HepG2 (cell line): Measurements from ENCODE around the gene FBXO41. TPM values are rescaled to one million over a fixed set of nuclear protein-coding genes. Genes with fewer than 3 reads are reported as not detected.

Experiments used
- DNMT1 ChIP-seq: sonication (generic); formaldehyde crosslinking; IDR thresholded peaks from 2 replicates; pipeline ENCODE4 v1.5.1; 2020; ENCODE audit warnings: mild to moderate bottlenecking, missing genetic modification reagents
- MXI1 ChIP-seq: IDR thresholded peaks from 3 replicates; pipeline ENCODE4 v1.6.1; 2012; ENCODE audit warnings: low read depth, low read length, inconsistent platforms, borderline replicate concordance
- NCOR1 ChIP-seq: fragments of 200-600 bp; sonication (generic); IDR thresholded peaks from 2 replicates; pipeline ENCODE4 v1.7.0; 2017; ENCODE audit warnings: antibody characterized with exemption, low read length, borderline replicate concordance
- PITX1 ChIP-seq: sonication (generic); formaldehyde crosslinking; IDR thresholded peaks from 2 replicates; pipeline ENCODE4 v1.5.1; 2020; ENCODE audit warnings: mild to moderate bottlenecking, missing genetic modification reagents
- SMARCE1 ChIP-seq: fragments of 450-650 bp; IDR thresholded peaks from 2 replicates; pipeline ENCODE4 v1.6.1; 2017; ENCODE audit warnings: borderline replicate concordance
- TFAP4 ChIP-seq: sonication (generic); IDR thresholded peaks from 2 replicates; pipeline ENCODE4 v1.6.1; 2016; ENCODE audit warnings: low read depth, borderline replicate concordance
- ZBTB2 ChIP-seq: sonication (generic); formaldehyde crosslinking; IDR thresholded peaks from 2 replicates; pipeline ENCODE4 v1.8.0; 2022; ENCODE audit warnings: low read depth, missing genetic modification reagents
- ZBTB33 ChIP-seq: sonication (generic); formaldehyde crosslinking; IDR thresholded peaks from 2 replicates; pipeline ENCODE4 v1.4.0; 2020; ENCODE audit warnings: missing genetic modification reagents
- ZBTB7A ChIP-seq: sonication (generic); formaldehyde crosslinking; IDR thresholded peaks from 2 replicates; pipeline ENCODE4 v1.8.0; 2022; ENCODE audit warnings: mild to moderate bottlenecking, missing genetic modification reagents
- ZMYM2 ChIP-seq: sonication (generic); formaldehyde crosslinking; IDR thresholded peaks from 2 replicates; pipeline ENCODE4 v1.8.0; 2022; ENCODE audit warnings: mild to moderate bottlenecking, missing genetic modification reagents
- ZNF10 ChIP-seq: sonication (generic); formaldehyde crosslinking; IDR thresholded peaks from 2 replicates; pipeline ENCODE4 v1.4.0; 2020; ENCODE audit warnings: mild to moderate bottlenecking, low read depth, missing genetic modification reagents, borderline replicate concordance
- ZNF101 ChIP-seq: sonication (generic); formaldehyde crosslinking; IDR thresholded peaks from 2 replicates; pipeline ENCODE4 v1.4.0; 2020; ENCODE audit warnings: mild to moderate bottlenecking, low read depth, missing genetic modification reagents, borderline replicate concordance
- ZNF230 ChIP-seq: sonication (generic); formaldehyde crosslinking; IDR thresholded peaks from 2 replicates; pipeline ENCODE4 v1.4.0; 2020; ENCODE audit warnings: mild to moderate bottlenecking, missing genetic modification reagents
- ZNF274 ChIP-seq: sonication (generic); formaldehyde crosslinking; IDR thresholded peaks from 2 replicates; pipeline ENCODE4 v1.5.1; 2020; ENCODE audit warnings: mild to moderate bottlenecking, missing genetic modification reagents
- ZNF329 ChIP-seq: sonication (generic); formaldehyde crosslinking; IDR thresholded peaks from 2 replicates; pipeline ENCODE4 v1.9.0; 2021; ENCODE audit warnings: low read depth, mild to moderate bottlenecking, missing genetic modification reagents
- ZNF567 ChIP-seq: sonication (generic); formaldehyde crosslinking; IDR thresholded peaks from 2 replicates; pipeline ENCODE4 v1.8.1; 2023; ENCODE audit warnings: mild to moderate bottlenecking, missing genetic modification reagents, borderline replicate concordance
- polyA plus RNA-seq, 8 experiments: library from polyadenylated mRNA; depleted of rRNA in 3 of 8; stranded (reverse) in 7 of 8; unstranded in 1 of 8; fragments of >200 nt; fragmentation: Illumina TruSeq in 4 of 8; extraction: Trizol in 4 of 8; gene quantifications; 2 replicates each; pipeline versions ENCODE4 v1.2.1 to v1.2.3, GENCODE V29; 2011 to 2016; ENCODE audit warnings: low read depth in 4 of 8, missing spikeins in 1 of 8, mixed read lengths in 1 of 8; ENCODE audit not compliant: insufficient read depth in 1 of 8
- total RNA-seq, 5 experiments: library from RNA; depleted of rRNA; stranded (reverse); fragments of >200 nt; fragmentation: Illumina TruSeq; extraction: Trizol; gene quantifications; 2 replicates each; pipeline ENCODE4 v1.2.3, GENCODE V29; 2016; ENCODE audit warnings: low read depth in 1 of 5
- TF ChIP-seq, protein P1 (sequence below): sonication (generic); formaldehyde crosslinking; IDR thresholded peaks from 2 replicates; pipeline ENCODE4 v1.8.0; 2022; ENCODE audit warnings: missing genetic modification reagents, mild to moderate bottlenecking, moderate library complexity, borderline replicate concordance
- TF ChIP-seq, protein P2 (sequence below): sonication (generic); formaldehyde crosslinking; IDR thresholded peaks from 2 replicates; pipeline ENCODE4 v1.4.0; 2020; ENCODE audit warnings: missing genetic modification reagents
- TF ChIP-seq, protein P3 (sequence below): IDR thresholded peaks from 2 replicates; pipeline ENCODE4 v1.6.1; 2018; ENCODE audit warnings: missing genetic modification reagents

The FBXO41 gene
- total and polyA plus RNA-seq, 2 of the 13 experiments (the other 11 are each of a cell fraction or from before 2014, with no cell fraction given), result 4.2 to 10.3 TPM

- TF ChIP-seq, protein P1, sequence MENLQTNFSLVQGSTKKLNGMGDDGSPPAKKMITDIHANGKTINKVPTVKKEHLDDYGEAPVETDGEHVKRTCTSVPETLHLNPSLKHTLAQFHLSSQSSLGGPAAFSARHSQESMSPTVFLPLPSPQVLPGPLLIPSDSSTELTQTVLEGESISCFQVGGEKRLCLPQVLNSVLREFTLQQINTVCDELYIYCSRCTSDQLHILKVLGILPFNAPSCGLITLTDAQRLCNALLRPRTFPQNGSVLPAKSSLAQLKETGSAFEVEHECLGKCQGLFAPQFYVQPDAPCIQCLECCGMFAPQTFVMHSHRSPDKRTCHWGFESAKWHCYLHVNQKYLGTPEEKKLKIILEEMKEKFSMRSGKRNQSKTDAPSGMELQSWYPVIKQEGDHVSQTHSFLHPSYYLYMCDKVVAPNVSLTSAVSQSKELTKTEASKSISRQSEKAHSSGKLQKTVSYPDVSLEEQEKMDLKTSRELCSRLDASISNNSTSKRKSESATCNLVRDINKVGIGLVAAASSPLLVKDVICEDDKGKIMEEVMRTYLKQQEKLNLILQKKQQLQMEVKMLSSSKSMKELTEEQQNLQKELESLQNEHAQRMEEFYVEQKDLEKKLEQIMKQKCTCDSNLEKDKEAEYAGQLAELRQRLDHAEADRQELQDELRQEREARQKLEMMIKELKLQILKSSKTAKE (CRISPR knock-in tag), result peak; percentile 23; the same call in 1 of the 2 replicates
- TF ChIP-seq ZNF230, result peak; percentile 96
- peak; percentile 85 for TF ChIP-seq ZNF274 (CRISPR knock-in tag)
- TF ChIP-seq NCOR1, result peak; percentile 60; the same call in 1 of the 2 replicates
- TF ChIP-seq MXI1, result peak; percentile 18; the same call in 1 of the 3 replicates
- TF ChIP-seq ZNF10 (CRISPR knock-in tag), result no peak
- peak; percentile 79 for TF ChIP-seq ZBTB2
- TF ChIP-seq ZBTB7A (CRISPR knock-in tag), result no peak
- TF ChIP-seq TFAP4, result peak; percentile 68; the same call in 1 of the 2 replicates
- TF ChIP-seq, protein P2, sequence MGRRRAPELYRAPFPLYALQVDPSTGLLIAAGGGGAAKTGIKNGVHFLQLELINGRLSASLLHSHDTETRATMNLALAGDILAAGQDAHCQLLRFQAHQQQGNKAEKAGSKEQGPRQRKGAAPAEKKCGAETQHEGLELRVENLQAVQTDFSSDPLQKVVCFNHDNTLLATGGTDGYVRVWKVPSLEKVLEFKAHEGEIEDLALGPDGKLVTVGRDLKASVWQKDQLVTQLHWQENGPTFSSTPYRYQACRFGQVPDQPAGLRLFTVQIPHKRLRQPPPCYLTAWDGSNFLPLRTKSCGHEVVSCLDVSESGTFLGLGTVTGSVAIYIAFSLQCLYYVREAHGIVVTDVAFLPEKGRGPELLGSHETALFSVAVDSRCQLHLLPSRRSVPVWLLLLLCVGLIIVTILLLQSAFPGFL (CRISPR knock-in tag), result no peak
- TF ChIP-seq ZBTB33 (CRISPR knock-in tag), result no peak; the same call in 1 of the 2 replicates
- TF ChIP-seq SMARCE1, result no peak
- peak; percentile 12; the same call in 1 of the 2 replicates for TF ChIP-seq ZMYM2 (CRISPR knock-in tag)
- 0 out of 2 replicates have a peak, but pooled peaks have one; percentile 55 for TF ChIP-seq ZNF329 (CRISPR knock-in tag)
- TF ChIP-seq, protein P3, sequence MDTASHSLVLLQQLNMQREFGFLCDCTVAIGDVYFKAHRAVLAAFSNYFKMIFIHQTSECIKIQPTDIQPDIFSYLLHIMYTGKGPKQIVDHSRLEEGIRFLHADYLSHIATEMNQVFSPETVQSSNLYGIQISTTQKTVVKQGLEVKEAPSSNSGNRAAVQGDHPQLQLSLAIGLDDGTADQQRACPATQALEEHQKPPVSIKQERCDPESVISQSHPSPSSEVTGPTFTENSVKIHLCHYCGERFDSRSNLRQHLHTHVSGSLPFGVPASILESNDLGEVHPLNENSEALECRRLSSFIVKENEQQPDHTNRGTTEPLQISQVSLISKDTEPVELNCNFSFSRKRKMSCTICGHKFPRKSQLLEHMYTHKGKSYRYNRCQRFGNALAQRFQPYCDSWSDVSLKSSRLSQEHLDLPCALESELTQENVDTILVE (CRISPR knock-in tag), result peak; percentile 93; the same call in 1 of the 2 replicates
- peak; percentile 58; the same call in 1 of the 2 replicates for TF ChIP-seq DNMT1 (CRISPR knock-in tag)
- TF ChIP-seq PITX1 (CRISPR knock-in tag), result peak; percentile 72
- TF ChIP-seq ZNF567, result peak; percentile 22; the same call in 1 of the 2 replicates
- no peak for TF ChIP-seq ZNF101 (CRISPR knock-in tag)
Observed at GRCh38 chr2:73233932-73234832, 50.1 kb downstream of the FBXO41 start, which contains the start of gene CCT7 (continued).
